MM.1S (cell line): Measurements from ENCODE around the gene ALKBH7.

Source experiments
- CTCF ChIP-seq: fragments of 300-600 bp; sonication (generic); IDR thresholded peaks from 2 replicates; pipeline ENCODE4 v1.5.1; 2016; ENCODE audit warnings: antibody characterized with exemption, low read length, mixed read lengths
- EZH2 ChIP-seq: fragments of 300-600 bp; sonication (generic); optimal IDR thresholded peaks from 2 replicates; pipeline ENCODE3; 2017; ENCODE audit warnings: low read depth, mild to moderate bottlenecking, antibody characterized with exemption, low read length, mixed read lengths
- EZH2phosphoT487 ChIP-seq: fragments of 300-600 bp; sonication (generic); IDR thresholded peaks from 2 replicates; pipeline ENCODE4 v1.6.1; 2018; ENCODE audit warnings: antibody characterized with exemption, low read length

GRCh38 chr19:6394831-6395230 is 22.2 kb downstream of the ALKBH7 start:
- TF ChIP-seq EZH2phosphoT487 (no peak), CTCF (no peak), EZH2 (no peak)
